Natural killer cell (primary cell): ENCODE measurements around the gene SLC35F1. TPM values are rescaled to one million over a fixed set of nuclear protein-coding genes. Genes with fewer than 3 reads are reported as not detected.

Source experiments
- ATAC-seq, 3 donors: fragments of 150-1000 bp in 2 of 3; fragments of 200-7000 bp in 1 of 3; cut with Tn5 transposase; 1 replicate in 1 of 3; 2 replicates in 2 of 3; pipeline ENCODE4 v1.10.0; 2021; ENCODE audit warnings: mild to moderate bottlenecking in 2 of 3, moderate library complexity in 2 of 3
- DNase-seq, 2 donors: peaks; one replicate each; pipeline versions ENCODE4 v3.0.0 to v3.0.0-alpha.2; 2013 to 2021; ENCODE audit warnings: mixed read lengths in 1 of 2
- H3K27ac ChIP-seq: one replicate; pipeline ENCODE4 v1.5.1; 2013; ENCODE audit warnings: mild to moderate bottlenecking, low read length
- H3K27me3 ChIP-seq: one replicate; pipeline ENCODE4 v1.6.1; 2013; ENCODE audit warnings: low read length; ENCODE audit not compliant: control insufficient read depth, insufficient read depth
- H3K36me3 ChIP-seq: one replicate; pipeline ENCODE4 v1.6.1; 2013; ENCODE audit warnings: low read length; ENCODE audit not compliant: control insufficient read depth, insufficient read depth
- H3K4me1 ChIP-seq: one replicate; pipeline ENCODE4 v1.6.1; 2013; ENCODE audit warnings: low read length; ENCODE audit not compliant: control insufficient read depth, insufficient read depth
- H3K4me3 ChIP-seq: one replicate; pipeline ENCODE4 v1.5.1; 2013; ENCODE audit warnings: low read length
- H3K9me3 ChIP-seq: one replicate; pipeline ENCODE4 v1.6.1; 2013; ENCODE audit warnings: low read length; ENCODE audit not compliant: control insufficient read depth, insufficient read depth
- H3K27ac Mint-ChIP-seq, 2 donors: one replicate each; pipeline ENCODE4 v1.8.0; 2022; ENCODE audit warnings: mild to moderate bottlenecking in 2 of 2, mixed read lengths in 2 of 2, moderate library complexity in 1 of 2
- H3K27me3 Mint-ChIP-seq, 2 donors: one replicate each; pipeline ENCODE4 v1.8.0; 2022; ENCODE audit warnings: low read depth in 2 of 2, mixed read lengths in 2 of 2
- H3K36me3 Mint-ChIP-seq: one replicate; pipeline ENCODE4 v1.8.0; 2022; ENCODE audit warnings: mixed read lengths
- H3K4me1 Mint-ChIP-seq, 2 donors: one replicate each; pipeline ENCODE4 v1.8.0; 2022; ENCODE audit warnings: mixed read lengths in 2 of 2
- H3K4me3 Mint-ChIP-seq: one replicate; pipeline ENCODE4 v1.8.0; 2022; ENCODE audit warnings: mild to moderate bottlenecking, moderate library complexity, mixed read lengths
- H3K9me3 Mint-ChIP-seq, 2 donors: one replicate each; pipeline ENCODE4 v1.8.0; 2022; ENCODE audit warnings: mixed read lengths in 2 of 2
- CTCF ChIP-seq: fragments of 200-600 bp; IDR thresholded peaks from one replicate; pipeline ENCODE4 v1.8.0; 2022; ENCODE audit warnings: antibody characterized with exemption
- WGBS: methylation state at CpG from one replicate; pipeline ENCODE4 v1.1.7; 2013; ENCODE audit warnings: missing lambda C conversion rate; ENCODE audit not compliant: insufficient coverage; 5-methylcytosine and 5-hydroxymethylcytosine counted together
- intact Hi-C: fragments of 100-400 bp; cut with micrococcal nuclease; formaldehyde crosslinking; loops from one replicate; pipeline ENCODE4 v1.14.2; 2022
- total RNA-seq, 4 donors: library from RNA; stranded (reverse); fragments of 120-200 nt in 1 of 4; gene quantifications; one replicate each; pipeline versions ENCODE4 v1.2.3 to v1.2.4, GENCODE V29; 2013 to 2022

SLC35F1 gene
- total RNA-seq, 3 donors from 2014 or later (not counting 1 experiment from before 2014, with no cell fraction given), result not detected

- Mint-ChIP-seq H3K36me3 (no peaks in the 10 kb centered on the region), H3K4me1 (no peaks in the 10 kb centered on the region), H3K27me3 (no peaks in the 10 kb centered on the region), H3K4me3 (no peak overlapping the region), H3K27ac (no peak overlapping the region), H3K9me3 (peaks cover 0 to 2% of the 10 kb centered on the region in 2 donors)
- Histone ChIP-seq H3K36me3 (no peaks in the 10 kb centered on the region), H3K4me3 (no peak overlapping the region), H3K27me3 (no peaks in the 10 kb centered on the region), H3K4me1 (no peaks in the 10 kb centered on the region), H3K27ac (no peak overlapping the region), H3K9me3 (no peaks in the 10 kb centered on the region)
- TF ChIP-seq CTCF, result no peak
- no peak for DNase-seq
- ATAC-seq, result no peak
- intact Hi-C loops, result no loop called here
- 57% methylated on average over 2 of the region's 2 CpGs for WGBS
Observed at GRCh38 chr6:118102401-118102800, 195.3 kb downstream of the SLC35F1 start.

- Histone ChIP-seq H3K4me3 (no peak overlapping the region), H3K9me3 (no peaks in the 10 kb centered on the region), H3K4me1 (no peaks in the 10 kb centered on the region), H3K36me3 (no peaks in the 10 kb centered on the region), H3K27ac (no peak overlapping the region), H3K27me3 (no peaks in the 10 kb centered on the region)
- 84% methylated on average over 5 of the region's 5 CpGs for WGBS
- Mint-ChIP-seq H3K27ac (no peak overlapping the region), H3K27me3 (no peaks in the 10 kb centered on the region), H3K4me3 (no peak overlapping the region), H3K4me1 (no peaks in the 10 kb centered on the region), H3K9me3 (peaks cover 0 to 2% of the 10 kb centered on the region in 2 donors), H3K36me3 (no peaks in the 10 kb centered on the region)
- intact Hi-C loops, result no loop called here
- DNase-seq, result no peak
- no peak for TF ChIP-seq CTCF
- ATAC-seq, result no peak
Observed at GRCh38 chr6:118103381-118104146, 196.5 kb downstream of the SLC35F1 start.

DNA sequence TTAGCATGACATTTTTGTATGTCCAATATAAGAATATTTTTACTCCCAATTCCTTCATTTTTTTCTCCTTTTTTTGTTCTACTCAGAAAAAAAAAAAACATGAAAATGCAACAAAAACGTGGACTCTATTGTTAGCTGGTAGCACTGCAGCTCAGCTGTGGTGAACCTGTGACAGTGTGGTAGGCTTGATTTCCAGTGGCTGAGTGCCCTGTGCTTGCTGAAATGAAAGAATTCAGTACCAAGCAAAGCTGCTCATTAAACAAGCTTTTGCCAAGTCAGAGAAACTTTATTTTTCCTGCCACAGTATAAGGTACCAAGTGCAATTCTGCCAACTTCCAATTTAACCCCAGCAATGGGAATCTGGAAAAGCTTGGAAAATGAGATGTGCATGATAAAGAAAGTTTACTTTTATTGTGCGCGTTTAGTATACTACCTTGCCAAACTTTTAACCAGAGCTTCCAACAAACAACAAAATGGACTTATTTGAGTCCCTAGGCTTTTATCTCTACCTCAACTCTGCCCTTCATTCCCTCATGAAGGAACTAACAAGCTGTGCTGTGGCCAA lies 215.2 kb downstream of the SLC35F1 start:
- H3K27me3 Mint-ChIP-seq, result no peaks in the 10 kb centered on the region
- TF ChIP-seq CTCF, result no peak
- H3K4me3 Mint-ChIP-seq, result no peak overlapping the region
- Histone ChIP-seq H3K27ac (no peak overlapping the region), H3K27me3 (no peaks in the 10 kb centered on the region), H3K36me3 (no peaks in the 10 kb centered on the region), H3K4me3 (no peak overlapping the region), H3K9me3 (no peaks in the 10 kb centered on the region), H3K4me1 (no peaks in the 10 kb centered on the region)
- H3K27ac Mint-ChIP-seq, result no peak overlapping the region
- 13% methylated on average over 1 of the region's 3 CpGs for WGBS
- ATAC-seq (no peak), DNase-seq (no peak)
- no peaks in the 10 kb centered on the region for H3K9me3 Mint-ChIP-seq
- H3K36me3 Mint-ChIP-seq, result no peaks in the 10 kb centered on the region
- intact Hi-C loops, result no loop called here
- H3K4me1 Mint-ChIP-seq, result no peaks in the 10 kb centered on the region
